ENCODE measurements around the gene HELZ.
"Not testable (repeated sequence)": the region's sequence is repeated elsewhere in the genome, so short reads cannot be mapped to it uniquely, and the experiment has no call there.

The HELZ gene

GRCh38 chr17:67111808-67112207 is 133.2 kb downstream of the HELZ start:
- no peak for DNase-seq

GRCh38 chr17:67111327-67111726 is 133.7 kb downstream of the HELZ start:
- no peak for DNase-seq

- no peak for DNase-seq
Observed at GRCh38 chr17:67110619-67111018, 134.4 kb downstream of the HELZ start.

- no peak for DNase-seq
Observed at GRCh38 chr17:67109111-67109510, 135.9 kb downstream of the HELZ start.

GRCh38 chr17:67107811-67108775 is 136.9 kb downstream of the HELZ start:
- DNase-seq = no peak

- no peak for DNase-seq
Observed at GRCh38 chr17:67107171-67107570, 137.8 kb downstream of the HELZ start.

GRCh38 chr17:67105213-67105612 is 139.8 kb downstream of the HELZ start:
- peak; percentile 97 to 98 for DNase-seq

- DNase-seq = peak; percentile 79 to 88
Observed at GRCh38 chr17:67104641-67105040, 140.4 kb downstream of the HELZ start.

- peak; percentile 28 to 67 for DNase-seq
Observed at GRCh38 chr17:67098006-67098405, 147.0 kb downstream of the HELZ start.

- no peak for DNase-seq
Observed at GRCh38 chr17:67096609-67097008, 148.4 kb downstream of the HELZ start.

- no peak for DNase-seq
Observed at GRCh38 chr17:67095803-67096202, 149.2 kb downstream of the HELZ start.

- peak; percentile 24 to 74 for DNase-seq
Observed at GRCh38 chr17:67095291-67095690, 149.7 kb downstream of the HELZ start.

GRCh38 chr17:67093348-67093747 is 151.6 kb downstream of the HELZ start:
- no peak for DNase-seq

- DNase-seq = not testable (repeated sequence)
Observed at GRCh38 chr17:67092710-67093109, 152.3 kb downstream of the HELZ start.

- DNase-seq = no peak
Observed at GRCh38 chr17:67092291-67092690, 152.7 kb downstream of the HELZ start.

- no peak for DNase-seq
Observed at GRCh38 chr17:67090341-67090740, 154.7 kb downstream of the HELZ start.

GRCh38 chr17:67088639-67089038 is 156.4 kb downstream of the HELZ start:
- DNase-seq = no peak

GRCh38 chr17:67085406-67085805 is 159.6 kb downstream of the HELZ start:
- no peak for DNase-seq

- DNase-seq = no peak
Observed at GRCh38 chr17:67082107-67082506, 162.9 kb downstream of the HELZ start.

- DNase-seq = no peak
Observed at GRCh38 chr17:67080804-67081203, 164.2 kb downstream of the HELZ start.

- no peak for DNase-seq
Observed at GRCh38 chr17:67079491-67079890, 165.5 kb downstream of the HELZ start.

GRCh38 chr17:67078292-67078691 is 166.7 kb downstream of the HELZ start:
- DNase-seq = no peak

- DNase-seq = no peak
Observed at GRCh38 chr17:67076290-67076689, 168.7 kb downstream of the HELZ start.

- no peak for DNase-seq
Observed at GRCh38 chr17:67074781-67075180, 170.2 kb downstream of the HELZ start.

GRCh38 chr17:67072885-67073284 is 172.1 kb downstream of the HELZ start:
- no peak for DNase-seq

Data from inflammatory macrophage treated with lipopolysaccharide for 1 hour (primary cell).